Caco-2 (cell line): ENCODE data around the gene SH3TC2. TPM values are rescaled to one million over a fixed set of nuclear protein-coding genes. Genes with fewer than 3 reads are reported as not detected.

ENCODE experiments used
- BruUV-seq: library from RNA; stranded (reverse); fragments of 400-500 nt; replicated peaks from 2 replicates; lab custom pipeline; 2021; lab: Mats Ljungman, UMichigan
- CTCF ChIA-PET: fragments of 300-600 bp; sonication (Branson Sonifier 250); formaldehyde crosslinking; loops from one replicate; lab custom pipeline; 2022; ENCODE audit warnings: antibody characterized with exemption; lab: Charles Lee
- POLR2A ChIA-PET: fragments of 300-600 bp; sonication (Branson Sonifier 250); formaldehyde crosslinking; loops from one replicate; lab custom pipeline; 2022; ENCODE audit warnings: antibody characterized with exemption; lab: Charles Lee
- DNase-seq, 2 experiments: peaks; one replicate each; pipeline versions ENCODE4 v3.0.0 to v3.0.0-alpha.2; 2020 to 2022
- H3K27me3 ChIP-seq: replicated peaks from 2 replicates; pipeline ENCODE4 v1.6.0; 2011; ENCODE audit warnings: low read length; ENCODE audit not compliant: control insufficient read depth, insufficient read depth
- H3K36me3 ChIP-seq: 2 replicates; pipeline ENCODE4 v1.5.1; 2011; ENCODE audit warnings: low read length; ENCODE audit not compliant: control insufficient read depth, insufficient read depth
- H3K4me1 ChIP-seq: fragments of 250-450 bp; sonication (Bioruptor Pico); 2 replicates; pipeline ENCODE4 v1.5.1; 2020; ENCODE audit warnings: mild to moderate bottlenecking
- H3K4me3 ChIP-seq: 2 replicates; pipeline ENCODE4 v1.5.1; 2011; ENCODE audit warnings: low read depth, mild to moderate bottlenecking, control low read depth, low read length
- H3K9me3 ChIP-seq: fragments of 250-450 bp; sonication (Bioruptor Pico); 2 replicates; pipeline ENCODE4 v1.5.1; 2020; ENCODE audit warnings: mild to moderate bottlenecking, moderate library complexity
- H3K27ac Mint-ChIP-seq: one replicate; pipeline ENCODE4 v1.8.0; 2022; ENCODE audit warnings: mixed read lengths; ENCODE audit not compliant: unreplicated experiment
- H3K27me3 Mint-ChIP-seq: one replicate; pipeline ENCODE4 v1.8.0; 2022; ENCODE audit warnings: mixed read lengths; ENCODE audit not compliant: insufficient read depth, unreplicated experiment
- H3K36me3 Mint-ChIP-seq: one replicate; pipeline ENCODE4 v1.8.0; 2022; ENCODE audit warnings: mild to moderate bottlenecking, mixed read lengths; ENCODE audit not compliant: insufficient read depth, unreplicated experiment
- H3K4me1 Mint-ChIP-seq: one replicate; pipeline ENCODE4 v1.8.0; 2022; ENCODE audit warnings: low read depth, mixed read lengths; ENCODE audit not compliant: unreplicated experiment
- H3K4me3 Mint-ChIP-seq: one replicate; pipeline ENCODE4 v1.8.0; 2022; ENCODE audit warnings: mild to moderate bottlenecking, moderate library complexity, mixed read lengths; ENCODE audit not compliant: unreplicated experiment
- H3K9me3 Mint-ChIP-seq: one replicate; pipeline ENCODE4 v1.8.0; 2022; ENCODE audit warnings: mixed read lengths; ENCODE audit not compliant: unreplicated experiment
- CTCF ChIP-seq, 2 experiments: fragments of 200-600 bp in 1 of 2; IDR thresholded peaks; 1 replicate in 1 of 2; 2 replicates in 1 of 2; pipeline versions ENCODE4 v1.5.1 to v1.8.0; 2011 to 2022; ENCODE audit warnings: antibody characterized with exemption in 1 of 2, control low read depth in 1 of 2, inconsistent platforms in 1 of 2, low read depth in 1 of 2, low read length in 1 of 2, mild to moderate bottlenecking in 1 of 2, moderate library complexity in 1 of 2; ENCODE audit not compliant: insufficient read depth in 1 of 2, severe bottlenecking in 1 of 2, unreplicated experiment in 1 of 2
- intact Hi-C: fragments of 100-400 bp; cut with micrococcal nuclease; formaldehyde crosslinking; loops from one replicate; pipeline ENCODE4 v1.10.0; 2022; ENCODE audit not compliant: unreplicated experiment
- total RNA-seq: library from RNA; stranded (reverse); gene quantifications from 2 replicates; pipeline ENCODE4 v1.2.3, GENCODE V29; 2022

The SH3TC2 gene
- total RNA-seq, 1 experiment from 2014 or later, result 5.8 TPM

GRCh38 chr5:148961261-148962199 lies 101.3 kb downstream of the SH3TC2 start:
- no peak overlapping the region for H3K4me3 ChIP-seq
- H3K27ac Mint-ChIP-seq, result no peak overlapping the region
- CTCF ChIA-PET, result no interaction called here
- H3K27me3 ChIP-seq, result no peaks in the 10 kb centered on the region
- H3K4me1 ChIP-seq, result peaks cover 6% of the 10 kb centered on the region; the same call in 1 of the 2 replicates
- no peaks in the 10 kb centered on the region for H3K9me3 Mint-ChIP-seq
- H3K4me1 Mint-ChIP-seq, result no peaks in the 10 kb centered on the region
- no peaks in the 10 kb centered on the region for H3K36me3 Mint-ChIP-seq
- intact Hi-C loops, result no loop called here
- POLR2A ChIA-PET, result no interaction called here
- H3K27me3 Mint-ChIP-seq, result peaks cover 8% of the 10 kb centered on the region
- DNase-seq, result no peak
- H3K9me3 ChIP-seq, result no peaks in the 10 kb centered on the region
- no peak for TF ChIP-seq CTCF (IDR thresholded peaks at IDR 0.05; ENCODE audit: insufficient read depth in 1 of 2, low read depth in 1 of 2, low read length in 1 of 2, severe bottlenecking in 1 of 2, unreplicated experiment in 1 of 2)
- no peak overlapping the region for H3K4me3 Mint-ChIP-seq
- no TSS peak for BruUV-seq
- no peaks in the 10 kb centered on the region for H3K36me3 ChIP-seq

GRCh38 chr5:148960070-148960769 lies 102.6 kb downstream of the SH3TC2 start:
- no TSS peak for BruUV-seq
- H3K4me3 Mint-ChIP-seq, result no peak overlapping the region
- DNase-seq, result no peak
- no peak overlapping the region for H3K27ac Mint-ChIP-seq
- POLR2A ChIA-PET, result no interaction called here
- H3K4me1 Mint-ChIP-seq, result no peaks in the 10 kb centered on the region
- H3K9me3 Mint-ChIP-seq, result no peaks in the 10 kb centered on the region
- no peaks in the 10 kb centered on the region for H3K36me3 ChIP-seq
- no peaks in the 10 kb centered on the region for H3K27me3 ChIP-seq
- CTCF ChIA-PET, result interaction anchor here (0.7 kb wide), 1 partner anchor 115 kb away, joined by 4 read pairs; no protein-coding TSS in a partner anchor
- no peaks in the 10 kb centered on the region for H3K9me3 ChIP-seq
- TF ChIP-seq CTCF (IDR thresholded peaks at IDR 0.05; ENCODE audit: insufficient read depth in 1 of 2, low read depth in 1 of 2, low read length in 1 of 2, severe bottlenecking in 1 of 2, unreplicated experiment in 1 of 2), result no peak
- no peaks in the 10 kb centered on the region for H3K36me3 Mint-ChIP-seq
- intact Hi-C loops, result no loop called here
- peaks cover 6% of the 10 kb centered on the region; the same call in 1 of the 2 replicates for H3K4me1 ChIP-seq
- no peak overlapping the region for H3K4me3 ChIP-seq
- H3K27me3 Mint-ChIP-seq, result peaks cover 8% of the 10 kb centered on the region

- no peak overlapping the region for H3K27ac Mint-ChIP-seq
- H3K27me3 Mint-ChIP-seq, result peaks cover 9% of the 10 kb centered on the region
- peak; percentile 47 to 61 for DNase-seq
- no peaks in the 10 kb centered on the region for H3K27me3 ChIP-seq
- no peaks in the 10 kb centered on the region for H3K4me1 Mint-ChIP-seq
- CTCF ChIA-PET, result interaction anchor here (0.6 to 2.6 kb wide), 15 partner anchors 9 to 225 kb away, joined by 3 to 20 read pairs (median 4); no protein-coding TSS in a partner anchor
- no peak overlapping the region for H3K4me3 Mint-ChIP-seq
- intact Hi-C loops, result loop anchor here (1.0 to 2.0 kb wide), 5 partner anchors 45 to 225 kb away; no protein-coding TSS in a partner anchor
- POLR2A ChIA-PET, result interaction anchor here (0.6 kb wide), 1 partner anchor 12 kb away, joined by 3 read pairs; no protein-coding TSS in a partner anchor
- H3K9me3 ChIP-seq, result no peaks in the 10 kb centered on the region
- H3K9me3 Mint-ChIP-seq, result no peaks in the 10 kb centered on the region
- H3K36me3 ChIP-seq, result no peaks in the 10 kb centered on the region
- H3K4me3 ChIP-seq, result no peak overlapping the region
- no peaks in the 10 kb centered on the region for H3K36me3 Mint-ChIP-seq
- H3K4me1 ChIP-seq, result peaks cover 6% of the 10 kb centered on the region; the same call in 1 of the 2 replicates
- BruUV-seq, result no TSS peak
- TF ChIP-seq CTCF (IDR thresholded peaks at IDR 0.05; ENCODE audit: insufficient read depth in 1 of 2, low read depth in 1 of 2, low read length in 1 of 2, severe bottlenecking in 1 of 2, unreplicated experiment in 1 of 2), result peak; percentile 87 to 88
Measured at GRCh38 chr5:148957591-148958202, 105.2 kb downstream of the SH3TC2 start.
